Brain microvascular endothelial cell (primary cell): ENCODE results near the gene CCDC167.

Experiments used
- DNase-seq: peaks from one replicate; pipeline ENCODE4 v3.0.0-alpha.2; 2020
- H3K27ac ChIP-seq: fragments of 250-450 bp; sonication (Bioruptor Pico); 2 replicates; pipeline ENCODE4 v1.5.1; 2020; ENCODE audit warnings: mild to moderate bottlenecking, moderate library complexity
- H3K27me3 ChIP-seq: fragments of 250-450 bp; sonication (Bioruptor Pico); replicated peaks from 2 replicates; pipeline ENCODE4 v1.5.1; 2020; ENCODE audit warnings: mild to moderate bottlenecking
- H3K36me3 ChIP-seq: fragments of 250-450 bp; sonication (Bioruptor Pico); replicated peaks from 2 replicates; pipeline ENCODE4 v1.5.1; 2020; ENCODE audit warnings: mild to moderate bottlenecking
- H3K4me3 ChIP-seq: 2 replicates; pipeline ENCODE4 v1.5.1; 2011; ENCODE audit warnings: low read depth, mild to moderate bottlenecking, control low read depth, low read length, moderate library complexity
- in situ Hi-C: cut with HindIII; loops from 2 replicates; pipeline ENCODE4 v1.10.0; 2017; ENCODE audit warnings: low sequenced_read_pairs, low pct_ligation_motif_present
- TF ChIP-seq, protein P1 (sequence below): IDR thresholded peaks from 2 replicates; pipeline ENCODE4 v1.5.1; 2011; ENCODE audit warnings: low read depth, mild to moderate bottlenecking, moderate library complexity, low read length, control low read depth, inconsistent platforms; ENCODE audit errors: missing control alignments

Gene CCDC167

DNA sequence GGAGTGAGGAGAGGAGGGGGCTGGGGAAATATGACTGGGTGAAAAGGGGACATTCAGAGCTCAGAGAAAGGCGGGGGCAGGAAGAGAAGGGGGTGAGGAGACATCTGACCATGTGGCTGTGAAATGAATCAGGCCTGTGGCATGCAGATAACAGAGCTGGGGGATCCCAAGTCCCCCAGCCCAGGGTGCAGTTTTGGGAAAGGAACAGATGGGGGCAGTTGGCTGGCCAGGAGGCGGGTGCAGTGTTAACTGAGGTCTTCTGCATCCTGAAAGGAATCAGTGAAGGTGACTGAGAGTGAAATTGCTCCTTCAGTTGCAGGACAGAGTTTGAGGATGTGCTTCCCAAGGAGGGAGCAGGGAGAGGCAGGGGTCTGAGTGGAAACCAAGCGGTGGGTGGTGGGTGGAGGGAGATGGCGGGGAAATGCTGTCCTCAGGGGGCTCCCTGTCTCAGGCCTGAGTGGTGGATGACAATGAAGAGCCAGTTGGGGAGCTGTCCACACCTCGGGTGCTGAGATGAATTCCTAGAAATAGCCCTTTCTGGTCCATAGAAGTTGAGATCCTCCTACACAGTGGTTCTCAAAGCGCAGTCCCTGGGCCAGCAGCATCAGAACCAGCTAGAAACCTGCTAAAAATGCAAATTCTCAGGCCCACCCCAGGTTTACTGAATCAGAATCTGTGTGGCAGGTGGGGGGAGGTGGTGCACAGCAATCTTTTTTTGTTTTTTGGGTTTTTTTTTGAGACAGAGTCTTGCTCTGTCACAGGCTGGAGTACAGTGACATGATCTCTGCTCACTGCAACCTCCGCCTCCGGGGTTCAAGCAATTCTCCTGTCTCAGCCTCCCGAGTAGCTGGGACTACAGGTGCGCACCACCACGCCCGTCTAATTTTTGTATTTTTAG lies 26.0 kb upstream of the CCDC167 start:
- in situ Hi-C loops = no loop called here
- Histone ChIP-seq H3K36me3 (no peaks in the 10 kb centered on the region), H3K4me3 (no peak overlapping the region), H3K27ac (no peak overlapping the region), H3K27me3 (peaks cover 2% of the 10 kb centered on the region)
- TF ChIP-seq, protein P1, sequence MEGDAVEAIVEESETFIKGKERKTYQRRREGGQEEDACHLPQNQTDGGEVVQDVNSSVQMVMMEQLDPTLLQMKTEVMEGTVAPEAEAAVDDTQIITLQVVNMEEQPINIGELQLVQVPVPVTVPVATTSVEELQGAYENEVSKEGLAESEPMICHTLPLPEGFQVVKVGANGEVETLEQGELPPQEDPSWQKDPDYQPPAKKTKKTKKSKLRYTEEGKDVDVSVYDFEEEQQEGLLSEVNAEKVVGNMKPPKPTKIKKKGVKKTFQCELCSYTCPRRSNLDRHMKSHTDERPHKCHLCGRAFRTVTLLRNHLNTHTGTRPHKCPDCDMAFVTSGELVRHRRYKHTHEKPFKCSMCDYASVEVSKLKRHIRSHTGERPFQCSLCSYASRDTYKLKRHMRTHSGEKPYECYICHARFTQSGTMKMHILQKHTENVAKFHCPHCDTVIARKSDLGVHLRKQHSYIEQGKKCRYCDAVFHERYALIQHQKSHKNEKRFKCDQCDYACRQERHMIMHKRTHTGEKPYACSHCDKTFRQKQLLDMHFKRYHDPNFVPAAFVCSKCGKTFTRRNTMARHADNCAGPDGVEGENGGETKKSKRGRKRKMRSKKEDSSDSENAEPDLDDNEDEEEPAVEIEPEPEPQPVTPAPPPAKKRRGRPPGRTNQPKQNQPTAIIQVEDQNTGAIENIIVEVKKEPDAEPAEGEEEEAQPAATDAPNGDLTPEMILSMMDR = no peak
- peak; percentile 34 for DNase-seq

DNA sequence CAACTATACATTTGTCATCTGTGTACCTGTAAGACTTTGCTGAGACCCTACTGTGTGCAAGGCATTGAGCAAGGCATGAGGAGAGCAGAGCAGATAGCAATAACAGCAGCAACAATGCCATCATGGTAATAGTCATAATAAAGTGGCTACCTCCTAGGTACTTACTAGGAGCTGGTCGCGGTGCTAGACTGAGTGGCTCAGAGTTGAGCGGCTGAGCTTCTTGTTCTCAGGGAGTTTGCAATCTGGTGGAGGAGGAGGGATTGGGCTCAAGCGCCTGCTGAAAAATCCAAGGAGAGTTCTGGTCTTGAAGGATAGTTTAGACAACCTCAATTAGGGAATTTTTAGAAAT lies 25.3 kb upstream of the CCDC167 start:
- TF ChIP-seq, protein P1 = no peak
- in situ Hi-C loops = no loop called here
- Histone ChIP-seq H3K4me3 (no peak overlapping the region), H3K27ac (no peak overlapping the region), H3K27me3 (peaks cover 2% of the 10 kb centered on the region), H3K36me3 (no peaks in the 10 kb centered on the region)
- DNase-seq = no peak

DNA sequence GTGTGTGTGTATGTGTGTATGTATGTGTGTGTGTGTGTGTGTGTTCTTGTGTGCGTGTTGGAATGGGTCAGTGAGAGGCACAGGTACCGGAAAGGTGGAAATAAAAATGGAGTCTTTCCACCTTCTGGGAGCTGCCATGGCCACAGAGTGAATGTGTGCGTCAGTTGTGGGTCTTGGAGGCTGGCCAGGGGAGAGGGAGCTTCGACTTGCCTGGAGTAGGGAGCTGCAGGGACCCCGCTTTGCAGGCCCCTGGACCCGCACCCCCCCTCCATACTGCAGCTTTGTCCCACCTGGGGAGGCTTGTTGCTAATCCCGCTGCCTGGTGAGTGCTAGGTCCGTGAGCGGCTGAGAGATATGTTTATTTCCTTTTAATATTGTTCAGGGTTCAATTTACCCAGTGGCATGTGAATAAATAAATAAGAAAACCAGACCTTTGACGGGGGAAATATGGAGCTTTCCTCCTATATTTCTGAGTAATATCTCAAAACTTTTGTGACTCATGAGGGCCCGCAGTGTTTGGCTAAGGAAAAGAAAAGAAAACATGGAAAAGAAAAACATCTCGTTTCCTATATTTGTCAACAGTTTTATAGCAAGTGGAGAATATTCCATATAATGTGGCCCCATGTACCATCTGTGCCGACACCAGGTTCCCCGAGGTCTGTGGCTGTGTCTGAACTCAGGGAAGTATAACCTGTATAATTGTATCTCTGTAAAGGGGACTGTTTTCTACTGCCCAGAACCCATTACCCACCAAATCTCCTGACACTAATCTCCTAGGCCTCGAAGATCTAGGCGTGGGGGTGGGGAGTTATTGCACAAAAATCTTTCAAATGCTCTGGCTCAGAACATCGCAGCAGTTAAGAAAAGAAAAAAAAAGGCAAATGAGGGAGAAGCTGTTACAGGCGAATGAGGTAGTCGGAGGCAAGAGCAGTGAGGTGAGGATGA lies 24.6 kb upstream of the CCDC167 start:
- Histone ChIP-seq H3K27ac (peak overlapping the region; percentile 33), H3K4me3 (no peak overlapping the region), H3K27me3 (peaks cover 2% of the 10 kb centered on the region), H3K36me3 (no peaks in the 10 kb centered on the region)
- peak; percentile 48 for DNase-seq
- TF ChIP-seq, protein P1 = no peak
- in situ Hi-C loops = no loop called here

DNA sequence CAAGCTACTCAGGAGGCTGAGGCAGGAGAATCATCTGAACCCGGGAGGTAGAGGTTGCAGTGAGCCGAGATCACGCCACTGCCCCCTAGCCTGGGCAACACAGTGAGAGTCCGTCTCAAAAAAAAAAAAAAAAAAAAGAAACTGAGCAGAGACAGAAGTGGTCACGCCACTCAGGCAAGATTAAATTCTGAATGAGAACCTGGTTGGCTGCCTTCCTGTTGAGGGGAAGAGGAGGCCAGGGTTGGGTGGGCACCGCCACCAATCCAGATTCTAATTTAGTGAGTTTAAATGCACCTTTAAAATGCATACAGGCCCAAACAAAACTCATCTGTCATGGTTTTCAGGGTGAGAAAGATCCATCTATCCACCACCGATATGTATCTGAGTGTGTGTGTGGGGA lies 23.7 kb upstream of the CCDC167 start:
- H3K27me3 ChIP-seq = peaks cover 2% of the 10 kb centered on the region
- no peak overlapping the region for H3K4me3 ChIP-seq
- in situ Hi-C loops = no loop called here
- H3K27ac ChIP-seq = no peak overlapping the region
- no peak for DNase-seq
- TF ChIP-seq, protein P1 = no peak
- H3K36me3 ChIP-seq = no peaks in the 10 kb centered on the region

DNA sequence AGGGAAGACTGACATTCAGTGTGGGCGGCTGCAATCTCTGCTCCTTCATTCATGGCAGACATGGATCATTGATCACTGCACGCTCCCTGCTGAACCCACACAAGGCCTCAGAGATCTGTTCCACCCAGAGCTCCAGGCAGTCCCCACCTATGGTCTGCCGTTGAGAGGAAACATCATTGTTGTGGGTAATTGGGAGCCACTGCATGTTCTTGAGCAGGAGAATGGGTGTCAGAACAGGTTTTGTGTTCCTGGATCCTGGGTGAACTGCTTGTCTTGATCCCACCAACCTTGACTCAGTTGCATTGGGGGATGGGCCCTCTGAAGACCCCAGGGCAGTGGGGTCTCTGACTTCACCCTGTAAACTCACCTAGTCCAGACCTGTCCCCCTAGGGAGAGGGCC lies 23.1 kb upstream of the CCDC167 start:
- no peak overlapping the region for H3K27ac ChIP-seq
- TF ChIP-seq, protein P1 = no peak
- peaks cover 2% of the 10 kb centered on the region for H3K27me3 ChIP-seq
- in situ Hi-C loops = no loop called here
- no peaks in the 10 kb centered on the region for H3K36me3 ChIP-seq
- DNase-seq = no peak
- no peak overlapping the region for H3K4me3 ChIP-seq
